GM06990 (cell line): ENCODE data around the gene TP53RK.

Experiments used
- DNase-seq: peaks from one replicate; pipeline ENCODE4 v3.0.0-alpha.2; 2011; ENCODE audit not compliant: insufficient read length; ENCODE audit errors: extremely low read depth
- H3K27me3 ChIP-seq: replicated peaks from 2 replicates; pipeline ENCODE4 v1.6.0; 2011; ENCODE audit warnings: low read length; ENCODE audit not compliant: control insufficient read depth, insufficient read depth
- H3K36me3 ChIP-seq: 2 replicates; pipeline ENCODE4 v1.5.1; 2011; ENCODE audit warnings: low read length; ENCODE audit not compliant: control insufficient read depth, insufficient read depth
- H3K4me3 ChIP-seq: replicated peaks from 2 replicates; pipeline ENCODE4 v1.5.1; 2011; ENCODE audit warnings: low read depth, mild to moderate bottlenecking, control low read depth, low read length
- TF ChIP-seq, protein P1 (sequence below): IDR thresholded peaks from 2 replicates; pipeline ENCODE4 v1.5.1; 2011; ENCODE audit warnings: low read length, control low read depth, mild to moderate bottlenecking, inconsistent platforms; ENCODE audit not compliant: insufficient read depth, poor library complexity, severe bottlenecking

Gene TP53RK

DNA sequence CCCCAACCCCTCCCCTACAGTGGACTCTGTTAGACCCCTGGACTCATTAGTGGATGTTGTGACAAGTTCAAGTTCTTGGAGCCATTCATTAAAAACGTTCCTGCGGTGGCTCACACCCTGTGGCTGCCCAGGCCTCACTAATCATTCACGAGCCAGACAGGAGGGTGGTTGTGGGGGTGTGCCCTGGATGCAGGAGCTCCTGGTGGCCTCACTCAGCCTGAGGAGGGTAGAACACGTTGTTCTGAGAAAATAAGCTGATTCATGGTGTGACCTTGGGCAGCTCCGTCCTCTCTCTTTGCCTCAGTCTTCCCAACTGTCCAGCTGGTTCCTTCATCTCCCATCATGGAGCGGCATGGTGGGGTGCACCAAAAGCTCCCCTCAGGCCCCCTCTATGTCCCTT lies 54.7 kb downstream of the TP53RK start:
- no peak for DNase-seq
- H3K27me3 ChIP-seq = no peaks in the 10 kb centered on the region

More for the DNA sequence above, 54.7 kb downstream of the TP53RK start:
- Histone ChIP-seq H3K36me3 (no peaks in the 10 kb centered on the region), H3K4me3 (no peak overlapping the region)
- TF ChIP-seq, protein P1, sequence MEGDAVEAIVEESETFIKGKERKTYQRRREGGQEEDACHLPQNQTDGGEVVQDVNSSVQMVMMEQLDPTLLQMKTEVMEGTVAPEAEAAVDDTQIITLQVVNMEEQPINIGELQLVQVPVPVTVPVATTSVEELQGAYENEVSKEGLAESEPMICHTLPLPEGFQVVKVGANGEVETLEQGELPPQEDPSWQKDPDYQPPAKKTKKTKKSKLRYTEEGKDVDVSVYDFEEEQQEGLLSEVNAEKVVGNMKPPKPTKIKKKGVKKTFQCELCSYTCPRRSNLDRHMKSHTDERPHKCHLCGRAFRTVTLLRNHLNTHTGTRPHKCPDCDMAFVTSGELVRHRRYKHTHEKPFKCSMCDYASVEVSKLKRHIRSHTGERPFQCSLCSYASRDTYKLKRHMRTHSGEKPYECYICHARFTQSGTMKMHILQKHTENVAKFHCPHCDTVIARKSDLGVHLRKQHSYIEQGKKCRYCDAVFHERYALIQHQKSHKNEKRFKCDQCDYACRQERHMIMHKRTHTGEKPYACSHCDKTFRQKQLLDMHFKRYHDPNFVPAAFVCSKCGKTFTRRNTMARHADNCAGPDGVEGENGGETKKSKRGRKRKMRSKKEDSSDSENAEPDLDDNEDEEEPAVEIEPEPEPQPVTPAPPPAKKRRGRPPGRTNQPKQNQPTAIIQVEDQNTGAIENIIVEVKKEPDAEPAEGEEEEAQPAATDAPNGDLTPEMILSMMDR = no peak
